Peyer's patch (tissue), 4 donors: ENCODE data around the gene JAK1.

Experiments used
- CTCF ChIP-seq, 6 experiments: fragments of 450-650 bp in 4 of 6; fragments of 200-600 bp in 2 of 6; sonication (generic) in 1 of 6; IDR thresholded peaks; one replicate each; pipeline ENCODE4 v1.5.1; 2017 to 2019; ENCODE audit warnings: antibody characterized with exemption in 6 of 6, mild to moderate bottlenecking in 3 of 6, moderate library complexity in 1 of 6
- POLR2A ChIP-seq, 2 donors: fragments of 450-650 bp; IDR thresholded peaks; one replicate each; pipeline ENCODE4 v1.5.1; 2017; ENCODE audit warnings: antibody characterized with exemption in 2 of 2, mild to moderate bottlenecking in 2 of 2, moderate library complexity in 2 of 2

- TF ChIP-seq CTCF (IDR thresholded peaks at IDR 0.05) (no peak), POLR2A (IDR thresholded peaks at IDR 0.05) (no peak)
Measured at GRCh38 chr1:64826991-64827390, 139.4 kb downstream of the JAK1 start.
